Esophagus muscularis mucosa (tissue), 3 donors: Measurements from ENCODE around the gene PIP4K2A.

Source experiments
- POLR2A ChIP-seq: fragments of 450-650 bp; IDR thresholded peaks from one replicate; pipeline ENCODE4 v1.6.1; 2017; ENCODE audit warnings: antibody characterized with exemption, moderate library complexity, mild to moderate bottlenecking, low read depth
- TF ChIP-seq, protein P1 (sequence below), 3 experiments: fragments of 200-600 bp in 2 of 3; fragments of 450-650 bp in 1 of 3; sonication (generic) in 2 of 3; IDR thresholded peaks; one replicate each; pipeline ENCODE4 v1.5.1; 2017 to 2019; ENCODE audit warnings: antibody characterized with exemption in 3 of 3, mild to moderate bottlenecking in 2 of 3, moderate library complexity in 1 of 3

DNA sequence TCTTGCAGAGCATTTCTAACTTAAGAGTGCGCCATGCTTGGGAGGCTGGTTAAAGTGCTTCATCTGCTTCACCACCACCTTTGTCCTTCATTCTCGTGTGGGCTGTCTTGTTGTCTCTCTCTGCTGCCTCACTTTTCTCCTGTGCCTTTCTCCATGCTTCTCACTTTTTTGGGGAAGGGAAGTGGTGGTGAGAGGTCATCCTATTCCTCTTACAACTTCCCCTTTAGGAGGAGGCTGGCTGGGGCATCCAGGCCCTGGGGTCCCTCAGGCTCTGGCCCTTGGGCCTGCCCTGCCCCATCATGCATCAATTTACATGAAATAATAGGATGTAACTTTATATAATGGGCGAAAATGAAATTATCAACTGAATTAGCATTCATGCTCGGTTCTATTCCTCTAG is 39.9 kb upstream of the PIP4K2A start:
- TF ChIP-seq, protein P1, sequence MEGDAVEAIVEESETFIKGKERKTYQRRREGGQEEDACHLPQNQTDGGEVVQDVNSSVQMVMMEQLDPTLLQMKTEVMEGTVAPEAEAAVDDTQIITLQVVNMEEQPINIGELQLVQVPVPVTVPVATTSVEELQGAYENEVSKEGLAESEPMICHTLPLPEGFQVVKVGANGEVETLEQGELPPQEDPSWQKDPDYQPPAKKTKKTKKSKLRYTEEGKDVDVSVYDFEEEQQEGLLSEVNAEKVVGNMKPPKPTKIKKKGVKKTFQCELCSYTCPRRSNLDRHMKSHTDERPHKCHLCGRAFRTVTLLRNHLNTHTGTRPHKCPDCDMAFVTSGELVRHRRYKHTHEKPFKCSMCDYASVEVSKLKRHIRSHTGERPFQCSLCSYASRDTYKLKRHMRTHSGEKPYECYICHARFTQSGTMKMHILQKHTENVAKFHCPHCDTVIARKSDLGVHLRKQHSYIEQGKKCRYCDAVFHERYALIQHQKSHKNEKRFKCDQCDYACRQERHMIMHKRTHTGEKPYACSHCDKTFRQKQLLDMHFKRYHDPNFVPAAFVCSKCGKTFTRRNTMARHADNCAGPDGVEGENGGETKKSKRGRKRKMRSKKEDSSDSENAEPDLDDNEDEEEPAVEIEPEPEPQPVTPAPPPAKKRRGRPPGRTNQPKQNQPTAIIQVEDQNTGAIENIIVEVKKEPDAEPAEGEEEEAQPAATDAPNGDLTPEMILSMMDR (IDR thresholded peaks at IDR 0.05) = no peak
- no peak for TF ChIP-seq POLR2A
